HepG2 (cell line): ENCODE measurements around the gene PRDX2. TPM values are rescaled to one million over a fixed set of nuclear protein-coding genes. Genes with fewer than 3 reads are reported as not detected.
A peak's percentile ranks its signal among the peaks of the same experiment; 100 is the strongest.

Experiments
- ARID2 ChIP-seq: sonication (generic); formaldehyde crosslinking; IDR thresholded peaks from 2 replicates; pipeline ENCODE4 v1.8.1; 2022; ENCODE audit warnings: mild to moderate bottlenecking, missing genetic modification reagents, borderline replicate concordance
- CENPX ChIP-seq: sonication (generic); formaldehyde crosslinking; IDR thresholded peaks from 2 replicates; pipeline ENCODE4 v1.9.0; 2021; ENCODE audit warnings: mild to moderate bottlenecking, missing genetic modification reagents, moderate library complexity
- HOXD1 ChIP-seq: sonication (generic); formaldehyde crosslinking; IDR thresholded peaks from 2 replicates; pipeline ENCODE4 v1.5.0; 2020; ENCODE audit warnings: missing genetic modification reagents
- KAT8 ChIP-seq: IDR thresholded peaks from 2 replicates; pipeline ENCODE4 v1.6.1; 2016; ENCODE audit warnings: missing genetic modification reagents, missing compliant biosample characterization
- KLF16 ChIP-seq, 2 experiments: sonication (generic) in 1 of 2; formaldehyde crosslinking in 1 of 2; IDR thresholded peaks; 2 replicates each; pipeline versions ENCODE4 v1.6.1 to v1.8.0; 2016 to 2023; ENCODE audit warnings: missing genetic modification reagents in 2 of 2, missing compliant biosample characterization in 1 of 2
- NFE2L1 ChIP-seq: sonication (generic); formaldehyde crosslinking; IDR thresholded peaks from 2 replicates; pipeline ENCODE4 v1.4.0; 2020; ENCODE audit warnings: missing genetic modification reagents, mild to moderate bottlenecking, borderline replicate concordance
- NFE2L2 ChIP-seq: fragments of 150-350 bp; IDR thresholded peaks from 2 replicates; pipeline ENCODE4 v1.6.1; 2014; ENCODE audit warnings: low read length
- PCBP2 ChIP-seq: fragments of 200-400 bp; formaldehyde crosslinking; optimal IDR thresholded peaks from 2 replicates; pipeline ENCODE3; 2018; ENCODE audit warnings: low read length, low read depth; ENCODE audit not compliant: poor library complexity, severe bottlenecking
- PHF21A ChIP-seq: sonication (generic); formaldehyde crosslinking; IDR thresholded peaks from 2 replicates; pipeline ENCODE4 v1.5.0; 2020; ENCODE audit warnings: mild to moderate bottlenecking, missing genetic modification reagents
- RELA ChIP-seq: sonication (generic); formaldehyde crosslinking; IDR thresholded peaks from 2 replicates; pipeline ENCODE4 v1.4.0; 2020; ENCODE audit warnings: missing genetic modification reagents
- SNRNP70 ChIP-seq: fragments of 200-400 bp; formaldehyde crosslinking; IDR thresholded peaks from 2 replicates; pipeline ENCODE4 v1.6.1; 2017; ENCODE audit warnings: mild to moderate bottlenecking, low read depth, low read length, moderate library complexity
- SP1 ChIP-seq, 2 experiments: fragments of 450-650 bp in 1 of 2; sonication (generic) in 1 of 2; formaldehyde crosslinking in 1 of 2; IDR thresholded peaks; 2 replicates each; pipeline versions ENCODE4 v1.4.0 to v1.6.1; 2016 to 2020; ENCODE audit warnings: missing genetic modification reagents in 1 of 2
- SYNCRIP ChIP-seq: fragments of 200-400 bp; formaldehyde crosslinking; IDR thresholded peaks from 2 replicates; pipeline ENCODE4 v1.6.1; 2018; ENCODE audit warnings: mild to moderate bottlenecking, low read depth, low read length; ENCODE audit not compliant: insufficient read depth
- TCF7 ChIP-seq: sonication (generic); IDR thresholded peaks from 2 replicates; pipeline ENCODE4 v1.6.1; 2016; ENCODE audit warnings: antibody characterized with exemption, low read depth
- XRCC5 ChIP-seq: fragments of 200-400 bp; formaldehyde crosslinking; optimal IDR thresholded peaks from 2 replicates; pipeline ENCODE3; 2017; ENCODE audit warnings: mild to moderate bottlenecking, low read length
- ZNF136 ChIP-seq: sonication (generic); formaldehyde crosslinking; IDR thresholded peaks from 2 replicates; pipeline ENCODE4 v1.8.1; 2022; ENCODE audit warnings: low read depth, mild to moderate bottlenecking, moderate library complexity, missing genetic modification reagents
- ZNF326 ChIP-seq: sonication (generic); formaldehyde crosslinking; IDR thresholded peaks from 2 replicates; pipeline ENCODE4 v1.4.0; 2020; ENCODE audit warnings: missing genetic modification reagents, borderline replicate concordance
- ZNF34 ChIP-seq: sonication (generic); formaldehyde crosslinking; IDR thresholded peaks from 2 replicates; pipeline ENCODE4 v1.4.0; 2020; ENCODE audit warnings: mild to moderate bottlenecking, missing genetic modification reagents, borderline replicate concordance
- ZNF564 ChIP-seq: sonication (generic); formaldehyde crosslinking; IDR thresholded peaks from 2 replicates; pipeline ENCODE4 v1.8.1; 2023; ENCODE audit warnings: mild to moderate bottlenecking, missing genetic modification reagents
- ZNF572 ChIP-seq: sonication (generic); formaldehyde crosslinking; IDR thresholded peaks from 2 replicates; pipeline ENCODE4 v1.5.1; 2020; ENCODE audit warnings: mild to moderate bottlenecking, missing genetic modification reagents
- ZNF724P ChIP-seq: sonication (generic); formaldehyde crosslinking; IDR thresholded peaks from 2 replicates; pipeline ENCODE4 v1.8.0; 2022; ENCODE audit warnings: missing genetic modification reagents, borderline replicate concordance
- ZNF790 ChIP-seq: sonication (generic); formaldehyde crosslinking; IDR thresholded peaks from 2 replicates; pipeline ENCODE4 v1.8.0; 2022; ENCODE audit warnings: missing genetic modification reagents, mild to moderate bottlenecking, borderline replicate concordance
- ZZZ3 ChIP-seq: sonication (generic); formaldehyde crosslinking; IDR thresholded peaks from 2 replicates; pipeline ENCODE4 v1.4.0; 2020; ENCODE audit warnings: missing genetic modification reagents, mild to moderate bottlenecking, borderline replicate concordance
- polyA plus RNA-seq, 8 experiments: library from polyadenylated mRNA; depleted of rRNA in 3 of 8; stranded (reverse) in 7 of 8; unstranded in 1 of 8; fragments of >200 nt; fragmentation: Illumina TruSeq in 4 of 8; extraction: Trizol in 4 of 8; gene quantifications; 2 replicates each; pipeline versions ENCODE4 v1.2.1 to v1.2.3, GENCODE V29; 2011 to 2016; ENCODE audit warnings: low read depth in 4 of 8, missing spikeins in 1 of 8, mixed read lengths in 1 of 8; ENCODE audit not compliant: insufficient read depth in 1 of 8
- total RNA-seq, 5 experiments: library from RNA; depleted of rRNA; stranded (reverse); fragments of >200 nt; fragmentation: Illumina TruSeq; extraction: Trizol; gene quantifications; 2 replicates each; pipeline ENCODE4 v1.2.3, GENCODE V29; 2016; ENCODE audit warnings: low read depth in 1 of 5
- TF ChIP-seq, protein P1 (sequence below): sonication (generic); formaldehyde crosslinking; IDR thresholded peaks from 2 replicates; pipeline ENCODE4 v1.8.1; 2023; ENCODE audit warnings: mild to moderate bottlenecking, missing genetic modification reagents, borderline replicate concordance
- TF ChIP-seq, protein P2 (sequence below): sonication (generic); formaldehyde crosslinking; IDR thresholded peaks from 2 replicates; pipeline ENCODE4 v1.4.0; 2020; ENCODE audit warnings: missing genetic modification reagents
- TF ChIP-seq, protein P3 (sequence below): sonication (generic); formaldehyde crosslinking; IDR thresholded peaks from 2 replicates; pipeline ENCODE4 v1.5.0; 2020; ENCODE audit warnings: missing genetic modification reagents

PRDX2 gene
- total and polyA plus RNA-seq, 2 of the 13 experiments (the other 11 are each of a cell fraction or from before 2014, with no cell fraction given), result 218 to 381 TPM

DNA sequence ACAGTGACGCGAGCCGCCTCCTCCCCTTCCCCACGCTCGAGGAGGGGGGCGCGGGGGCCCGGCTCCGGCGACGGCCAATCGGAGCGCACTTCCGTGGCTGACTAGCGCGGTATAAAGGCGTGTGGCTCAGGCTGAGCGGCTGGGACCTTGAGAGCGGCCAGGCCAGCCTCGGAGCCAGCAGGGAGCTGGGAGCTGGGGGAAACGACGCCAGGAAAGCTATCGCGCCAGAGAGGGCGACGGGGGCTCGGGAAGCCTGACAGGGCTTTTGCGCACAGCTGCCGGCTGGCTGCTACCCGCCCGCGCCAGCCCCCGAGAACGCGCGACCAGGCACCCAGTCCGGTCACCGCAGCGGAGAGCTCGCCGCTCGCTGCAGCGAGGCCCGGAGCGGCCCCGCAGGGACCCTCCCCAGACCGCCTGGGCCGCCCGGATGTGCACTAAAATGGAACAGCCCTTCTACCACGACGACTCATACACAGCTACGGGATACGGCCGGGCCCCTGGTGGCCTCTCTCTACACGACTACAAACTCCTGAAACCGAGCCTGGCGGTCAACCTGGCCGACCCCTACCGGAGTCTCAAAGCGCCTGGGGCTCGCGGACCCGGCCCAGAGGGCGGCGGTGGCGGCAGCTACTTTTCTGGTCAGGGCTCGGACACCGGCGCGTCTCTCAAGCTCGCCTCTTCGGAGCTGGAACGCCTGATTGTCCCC lies 10.1 kb downstream of the PRDX2 start, which contains the start of gene JUNB (continued):
- TF ChIP-seq ZNF34, result no peak
- TF ChIP-seq ZNF790 (CRISPR knock-in tag), result no peak
- 0 out of 2 replicates have a peak, but pooled peaks have one; percentile 55 for TF ChIP-seq ZZZ3 (CRISPR knock-in tag)
- TF ChIP-seq RELA (CRISPR knock-in tag), result 0 out of 2 replicates have a peak, but pooled peaks have one; percentile 85
- TF ChIP-seq KAT8 (CRISPR knock-in tag), result peak; percentile 88
- peak; percentile 84; the same call in 1 of the 2 replicates for TF ChIP-seq PHF21A (CRISPR knock-in tag)
- peak; percentile 47 for TF ChIP-seq XRCC5
- TF ChIP-seq SP1 (IDR thresholded peaks at IDR 0.05), result no peak
- peak; percentile 54; the same call in 1 of the 2 replicates for TF ChIP-seq SP1 (CRISPR knock-in tag; IDR thresholded peaks at IDR 0.05)
- TF ChIP-seq PCBP2, result no peak
- TF ChIP-seq ZNF724P (CRISPR knock-in tag), result no peak
- no peak for TF ChIP-seq CENPX (CRISPR knock-in tag)
- no peak for TF ChIP-seq NFE2L1 (CRISPR knock-in tag)
- no peak for TF ChIP-seq ZNF136
- TF ChIP-seq SYNCRIP, result no peak
- TF ChIP-seq, protein P1, sequence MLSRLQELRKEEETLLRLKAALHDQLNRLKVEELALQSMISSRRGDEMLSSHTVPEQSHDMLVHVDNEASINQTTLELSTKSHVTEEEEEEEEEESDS (CRISPR knock-in tag), result no peak
- TF ChIP-seq ZNF564 (CRISPR knock-in tag), result peak; percentile 88; the same call in 1 of the 2 replicates
- TF ChIP-seq, protein P2, sequence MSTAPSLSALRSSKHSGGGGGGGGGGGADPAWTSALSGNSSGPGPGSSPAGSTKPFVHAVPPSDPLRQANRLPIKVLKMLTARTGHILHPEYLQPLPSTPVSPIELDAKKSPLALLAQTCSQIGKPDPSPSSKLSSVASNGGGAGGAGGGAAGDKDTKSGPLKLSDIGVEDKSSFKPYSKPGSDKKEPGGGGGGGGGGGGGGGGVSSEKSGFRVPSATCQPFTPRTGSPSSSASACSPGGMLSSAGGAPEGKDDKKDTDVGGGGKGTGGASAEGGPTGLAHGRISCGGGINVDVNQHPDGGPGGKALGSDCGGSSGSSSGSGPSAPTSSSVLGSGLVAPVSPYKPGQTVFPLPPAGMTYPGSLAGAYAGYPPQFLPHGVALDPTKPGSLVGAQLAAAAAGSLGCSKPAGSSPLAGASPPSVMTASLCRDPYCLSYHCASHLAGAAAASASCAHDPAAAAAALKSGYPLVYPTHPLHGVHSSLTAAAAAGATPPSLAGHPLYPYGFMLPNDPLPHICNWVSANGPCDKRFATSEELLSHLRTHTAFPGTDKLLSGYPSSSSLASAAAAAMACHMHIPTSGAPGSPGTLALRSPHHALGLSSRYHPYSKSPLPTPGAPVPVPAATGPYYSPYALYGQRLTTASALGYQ (CRISPR knock-in tag), result peak; percentile 81; the same call in 1 of the 2 replicates
- no peak for TF ChIP-seq SNRNP70
- TF ChIP-seq NFE2L2, result no peak
- TF ChIP-seq, protein P3, sequence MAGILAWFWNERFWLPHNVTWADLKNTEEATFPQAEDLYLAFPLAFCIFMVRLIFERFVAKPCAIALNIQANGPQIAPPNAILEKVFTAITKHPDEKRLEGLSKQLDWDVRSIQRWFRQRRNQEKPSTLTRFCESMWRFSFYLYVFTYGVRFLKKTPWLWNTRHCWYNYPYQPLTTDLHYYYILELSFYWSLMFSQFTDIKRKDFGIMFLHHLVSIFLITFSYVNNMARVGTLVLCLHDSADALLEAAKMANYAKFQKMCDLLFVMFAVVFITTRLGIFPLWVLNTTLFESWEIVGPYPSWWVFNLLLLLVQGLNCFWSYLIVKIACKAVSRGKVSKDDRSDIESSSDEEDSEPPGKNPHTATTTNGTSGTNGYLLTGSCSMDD (CRISPR knock-in tag), result no peak
- peak; percentile 7; the same call in 1 of the 2 replicates for TF ChIP-seq ARID2 (CRISPR knock-in tag)
- no peak; the same call in 1 of the 2 replicates for TF ChIP-seq ZNF572 (CRISPR knock-in tag)
- TF ChIP-seq TCF7, result no peak
- TF ChIP-seq KLF16 (CRISPR knock-in tag; IDR thresholded peaks at IDR 0.05), result peak in 1 of 2 experiments; percentile 97; a peak in 1 of 4 replicates
- TF ChIP-seq HOXD1 (CRISPR knock-in tag), result peak; percentile 74; the same call in 1 of the 2 replicates
- TF ChIP-seq ZNF326 (CRISPR knock-in tag), result no peak
